IMR-90 (cell line): ENCODE measurements around the gene ADAMTS17. TPM values are rescaled to one million over a fixed set of nuclear protein-coding genes. Genes with fewer than 3 reads are reported as not detected.

Experiments
- ATAC-seq: fragments of 200-7000 bp; cut with Tn5 transposase; 2 replicates; pipeline ENCODE4 v1.9.1; 2020; ENCODE audit warnings: low read depth, mild to moderate bottlenecking, moderate library complexity
- BruUV-seq: library from RNA; stranded (reverse); fragments of 400-500 nt; replicated peaks from 2 replicates; lab custom pipeline; 2021; lab: Mats Ljungman, UMichigan
- CTCF ChIA-PET: fragments of 300-600 bp; formaldehyde crosslinking; extraction: SDS; loops from one replicate; lab custom pipeline; 2021; ENCODE audit warnings: antibody characterized with exemption; lab: Yijun Ruan, JAX
- POLR2A ChIA-PET: fragments of 300-600 bp; sonication (Branson Sonifier 250); formaldehyde crosslinking; loops from one replicate; lab custom pipeline; 2022; ENCODE audit warnings: antibody characterized with exemption; ENCODE audit not compliant: unreplicated experiment; lab: Charles Lee
- DNase-seq: peaks from one replicate; pipeline ENCODE4 v3.0.0; 2013
- H2AFZ ChIP-seq: replicated peaks from 2 replicates; pipeline ENCODE3; 2013; ENCODE audit warnings: low read length, mild to moderate bottlenecking; ENCODE audit not compliant: poor library complexity
- H2AK5ac ChIP-seq: 2 replicates; pipeline ENCODE4 v1.6.1; 2013; ENCODE audit warnings: low read depth, low read length, inconsistent platforms
- H2AK9ac ChIP-seq: replicated peaks from 2 replicates; pipeline ENCODE3; 2013; ENCODE audit warnings: mild to moderate bottlenecking, low read depth, low read length, moderate library complexity; ENCODE audit not compliant: poor library complexity
- H2BK120ac ChIP-seq: 2 replicates; pipeline ENCODE4 v1.6.1; 2013; ENCODE audit warnings: low read depth, low read length, inconsistent platforms
- H2BK15ac ChIP-seq: 3 replicates; pipeline ENCODE4 v1.6.1; 2013; ENCODE audit warnings: low read depth, low read length, inconsistent platforms
- H2BK20ac ChIP-seq: 2 replicates; pipeline ENCODE4 v1.6.1; 2013; ENCODE audit warnings: low read depth, mild to moderate bottlenecking, inconsistent platforms, low read length, moderate library complexity
- H2BK5ac ChIP-seq: 2 replicates; pipeline ENCODE4 v1.6.1; 2013; ENCODE audit warnings: mild to moderate bottlenecking, low read depth, low read length, inconsistent platforms; ENCODE audit not compliant: poor library complexity, severe bottlenecking
- H3K14ac ChIP-seq: replicated peaks from 2 replicates; pipeline ENCODE4 v1.6.1; 2013; ENCODE audit warnings: low read depth, low read length, inconsistent platforms
- H3K18ac ChIP-seq: 2 replicates; pipeline ENCODE4 v1.6.1; 2013; ENCODE audit warnings: low read depth, low read length, control low read depth
- H3K23ac ChIP-seq: 2 replicates; pipeline ENCODE4 v1.6.1; 2013; ENCODE audit warnings: low read depth, low read length, inconsistent platforms
- H3K27ac ChIP-seq: 2 replicates; pipeline ENCODE4 v1.5.1; 2013; ENCODE audit warnings: mild to moderate bottlenecking, control low read depth, low read length; ENCODE audit not compliant: insufficient read depth
- H3K27me3 ChIP-seq: 2 replicates; pipeline ENCODE4 v1.6.1; 2013; ENCODE audit warnings: low read length; ENCODE audit not compliant: control insufficient read depth, insufficient read depth
- H3K36me3 ChIP-seq: 2 replicates; pipeline ENCODE4 v1.6.1; 2013; ENCODE audit warnings: low read length, mixed read lengths; ENCODE audit not compliant: control insufficient read depth, insufficient read depth
- H3K4ac ChIP-seq: 2 replicates; pipeline ENCODE4 v1.6.1; 2013; ENCODE audit warnings: low read depth, low read length, inconsistent platforms
- H3K4me1 ChIP-seq: 2 replicates; pipeline ENCODE4 v1.6.1; 2013; ENCODE audit warnings: low read length, mixed read lengths; ENCODE audit not compliant: control insufficient read depth, insufficient read depth
- H3K4me2 ChIP-seq: 2 replicates; pipeline ENCODE4 v1.6.1; 2013; ENCODE audit warnings: low read depth, mild to moderate bottlenecking, control low read depth, low read length, moderate library complexity
- H3K4me3 ChIP-seq: 2 replicates; pipeline ENCODE4 v1.5.1; 2013; ENCODE audit warnings: low read depth, mild to moderate bottlenecking, control low read depth, low read length, moderate library complexity; ENCODE audit not compliant: insufficient read depth
- H3K56ac ChIP-seq: 2 replicates; pipeline ENCODE4 v1.6.1; 2013; ENCODE audit warnings: low read length, inconsistent platforms; ENCODE audit not compliant: insufficient read depth; ENCODE audit errors: extremely low read depth
- H3K79me1 ChIP-seq, 2 experiments: 2 replicates each; pipeline ENCODE4 v1.6.1; 2013; ENCODE audit warnings: low read length in 2 of 2, inconsistent platforms in 1 of 2, low read depth in 1 of 2
- H3K9ac ChIP-seq: 2 replicates; pipeline ENCODE4 v1.6.1; 2013; ENCODE audit warnings: low read depth, low read length, control low read depth
- H3K9me1 ChIP-seq: 2 replicates; pipeline ENCODE4 v1.6.1; 2013; ENCODE audit warnings: low read length, inconsistent platforms; ENCODE audit not compliant: insufficient read depth
- H3K9me3 ChIP-seq: 2 replicates; pipeline ENCODE4 v1.6.1; 2013; ENCODE audit warnings: low read length; ENCODE audit not compliant: control insufficient read depth, insufficient read depth
- H4K20me1 ChIP-seq: 2 replicates; pipeline ENCODE4 v1.6.1; 2013; ENCODE audit warnings: low read length, inconsistent platforms; ENCODE audit not compliant: insufficient read depth
- H4K5ac ChIP-seq: 2 replicates; pipeline ENCODE4 v1.6.1; 2013; ENCODE audit warnings: mild to moderate bottlenecking, low read depth, low read length, control low read depth
- H4K8ac ChIP-seq, 2 experiments: 2 replicates each; pipeline ENCODE4 v1.6.1; 2013; ENCODE audit warnings: low read depth in 2 of 2, low read length in 2 of 2, control low read depth in 1 of 2, inconsistent platforms in 1 of 2
- H4K91ac ChIP-seq: 2 replicates; pipeline ENCODE4 v1.6.1; 2013; ENCODE audit warnings: low read depth, low read length, inconsistent platforms; ENCODE audit not compliant: insufficient read depth
- MAFK ChIP-seq: IDR thresholded peaks from 2 replicates; pipeline ENCODE4 v1.6.1; 2012; ENCODE audit warnings: low read depth, low read length, improper control_type of control experiment
- WGBS, 2 experiments: methylation state at CpG; one replicate each; pipeline versions ENCODE4 v1.1.5 to v1.1.7; 2013; ENCODE audit warnings: missing lambda C conversion rate in 2 of 2; ENCODE audit not compliant: insufficient read length in 1 of 2; ENCODE audit errors: extremely low coverage in 2 of 2; 5-methylcytosine and 5-hydroxymethylcytosine counted together
- dilution Hi-C: fragments of 300-500 bp; cut with HindIII; formaldehyde crosslinking; loops from one replicate; pipeline ENCODE4 v1.14.3; 2018; ENCODE audit warnings: low sequenced_read_pairs; ENCODE audit not compliant: unreplicated experiment
- in situ Hi-C: fragments of 300-500 bp; cut with MboI; formaldehyde crosslinking; loops from 3 replicates; pipeline ENCODE4 v1.14.3; 2019; ENCODE audit warnings: low sequenced_read_pairs, inconsistent platforms, mixed read lengths
- intact Hi-C: fragments of 100-400 bp; cut with micrococcal nuclease; formaldehyde crosslinking; loops from 2 replicates; pipeline ENCODE4 v1.10.0; 2022
- polyA plus RNA-seq, 3 experiments: library from polyadenylated mRNA; depleted of rRNA; stranded (reverse); fragments of >200 nt; gene quantifications; 2 replicates each; pipeline ENCODE4 v1.2.3, GENCODE V29; 2012; ENCODE audit warnings: low replicate concordance in 1 of 3
- total RNA-seq: library from RNA; depleted of rRNA; stranded (reverse); fragments of >200 nt; gene quantifications from 2 replicates; pipeline ENCODE4 v1.2.3, GENCODE V29; 2012

ADAMTS17 gene
- total and polyA plus RNA-seq, 2 of the 4 experiments (the other 2 are of a cell fraction), result 0.03 TPM; not detected in 1

DNA sequence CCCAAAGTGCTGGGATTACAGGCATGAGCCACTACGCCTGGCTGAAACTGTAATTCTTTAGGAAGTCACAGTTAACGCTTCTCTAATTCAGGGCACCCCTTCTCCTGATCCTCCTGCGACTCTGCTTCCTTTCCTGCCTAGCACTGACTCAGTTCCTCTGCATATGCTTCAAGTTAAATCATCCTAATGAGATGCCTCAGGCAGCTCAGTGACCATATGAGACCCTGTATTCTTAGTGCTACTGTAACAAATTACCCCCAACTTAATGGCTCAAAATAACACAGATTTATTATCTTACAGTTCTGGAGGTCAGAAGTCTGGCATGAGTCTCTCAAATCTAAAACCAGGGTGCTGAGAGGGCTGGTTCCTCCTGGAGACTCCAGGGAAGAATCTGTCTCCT lies 336.8 kb downstream of the ADAMTS17 start:
- in situ Hi-C loops, result no loop called here
- dilution Hi-C loops, result no loop called here
- no peak overlapping the region for H4K91ac ChIP-seq
- no peaks in the 10 kb centered on the region for H3K9me1 ChIP-seq
- H4K8ac ChIP-seq, result no peak overlapping the region
- H3K36me3 ChIP-seq, result no peaks in the 10 kb centered on the region
- no peak overlapping the region for H2BK120ac ChIP-seq
- H3K18ac ChIP-seq, result no peak overlapping the region
- TF ChIP-seq MAFK, result no peak
- H3K4me1 ChIP-seq, result no peaks in the 10 kb centered on the region
- H3K27ac ChIP-seq, result no peak overlapping the region
- no peak overlapping the region for H4K5ac ChIP-seq
- no peak overlapping the region for H3K4ac ChIP-seq
- H3K4me3 ChIP-seq, result no peak overlapping the region
- no peak overlapping the region for H2AK9ac ChIP-seq
- H3K14ac ChIP-seq, result no peak overlapping the region
- H2AFZ ChIP-seq, result no peak overlapping the region
- intact Hi-C loops, result no loop called here
- ChIA-PET POLR2A (no interaction called here), CTCF (no interaction called here)
- H3K56ac ChIP-seq, result no peak overlapping the region
- H2AK5ac ChIP-seq, result no peak overlapping the region
- H3K27me3 ChIP-seq, result no peaks in the 10 kb centered on the region
- no peak overlapping the region for H3K9ac ChIP-seq
- H2BK15ac ChIP-seq, result no peak overlapping the region
- H2BK20ac ChIP-seq, result no peak overlapping the region
- no peak overlapping the region for H2BK5ac ChIP-seq
- WGBS, 2 experiments, result 73% methylated on average over 3 of the region's 3 CpGs; no CpG with 5 or more reads in 1 of the 2 experiments
- no peaks in the 10 kb centered on the region for H3K79me1 ChIP-seq
- no peak for ATAC-seq
- H3K9me3 ChIP-seq, result peaks cover 25% of the 10 kb centered on the region
- no TSS peak for BruUV-seq
- no peak overlapping the region for H3K23ac ChIP-seq
- no peak overlapping the region for H3K4me2 ChIP-seq
- DNase-seq, result no peak
- H4K20me1 ChIP-seq, result no peaks in the 10 kb centered on the region
